Measurements from ENCODE around the gene FHIT.
"Not testable (repeated sequence)": the region's sequence is repeated elsewhere in the genome, so short reads cannot be mapped to it uniquely, and the experiment has no call there.

Gene FHIT

GRCh38 chr3:61053781-61054496 lies 197.3 kb downstream of the FHIT start:
- DNase-seq = no peak

GRCh38 chr3:61052851-61053250 lies 198.4 kb downstream of the FHIT start:
- DNase-seq = no peak

GRCh38 chr3:61051666-61052065 lies 199.6 kb downstream of the FHIT start:
- no peak for DNase-seq

GRCh38 chr3:61045169-61045568 lies 206.1 kb downstream of the FHIT start:
- DNase-seq = not testable (repeated sequence)

GRCh38 chr3:61043156-61043555 lies 208.1 kb downstream of the FHIT start:
- DNase-seq = no peak

GRCh38 chr3:61040618-61041017 lies 210.6 kb downstream of the FHIT start:
- no peak for DNase-seq

GRCh38 chr3:61035573-61035972 lies 215.7 kb downstream of the FHIT start:
- DNase-seq = no peak

GRCh38 chr3:61032991-61033390 lies 218.3 kb downstream of the FHIT start:
- DNase-seq = no peak

GRCh38 chr3:61031503-61031902 lies 219.7 kb downstream of the FHIT start:
- no peak for DNase-seq

- DNase-seq = no peak
These were observed 220.7 kb downstream of the FHIT start for GRCh38 chr3:61030469-61031035.

- DNase-seq = no peak
These were observed 222.1 kb downstream of the FHIT start for GRCh38 chr3:61029194-61029593.

- no peak for DNase-seq
These were observed 232.4 kb downstream of the FHIT start for GRCh38 chr3:61018807-61019206.

GRCh38 chr3:61017028-61017427 lies 234.2 kb downstream of the FHIT start:
- DNase-seq = not testable (repeated sequence)

- DNase-seq = no peak
These were observed 235.4 kb downstream of the FHIT start for GRCh38 chr3:61015859-61016258.

- DNase-seq = no peak
These were observed 235.8 kb downstream of the FHIT start for GRCh38 chr3:61015408-61015807.

- DNase-seq = no peak
These were observed 242.3 kb downstream of the FHIT start for GRCh38 chr3:61008998-61009380.

GRCh38 chr3:61008153-61008997 lies 242.9 kb downstream of the FHIT start:
- DNase-seq = no peak

- no peak for DNase-seq
These were observed 245.7 kb downstream of the FHIT start for GRCh38 chr3:61005591-61005990.

GRCh38 chr3:60998858-60999257 lies 252.4 kb downstream of the FHIT start:
- DNase-seq = no peak

GRCh38 chr3:60992395-60992794 lies 258.9 kb downstream of the FHIT start:
- no peak for DNase-seq

- DNase-seq = no peak
These were observed 260.9 kb downstream of the FHIT start for GRCh38 chr3:60990442-60990730.

- no peak for DNase-seq
These were observed 261.4 kb downstream of the FHIT start for GRCh38 chr3:60989626-60990441.

GRCh38 chr3:60987191-60987590 lies 264.1 kb downstream of the FHIT start:
- DNase-seq = not testable (repeated sequence)

All from activated CD4-positive, alpha-beta T cell treated with anti-CD3 and anti-CD28 coated beads, Interleukin-2, amount 50 U/mL, for 16 hours (primary cell).